ENCODE measurements around the gene PSMB5. TPM values are rescaled to one million over a fixed set of nuclear protein-coding genes. Genes with fewer than 3 reads are reported as not detected.
A peak's percentile ranks its signal among the peaks of the same experiment; 100 is the strongest.

PSMB5 gene
- total and polyA plus RNA-seq, 2 of the 13 experiments (the other 11 are each of a cell fraction or from before 2014, with no cell fraction given): 705 to 871 TPM

DNA sequence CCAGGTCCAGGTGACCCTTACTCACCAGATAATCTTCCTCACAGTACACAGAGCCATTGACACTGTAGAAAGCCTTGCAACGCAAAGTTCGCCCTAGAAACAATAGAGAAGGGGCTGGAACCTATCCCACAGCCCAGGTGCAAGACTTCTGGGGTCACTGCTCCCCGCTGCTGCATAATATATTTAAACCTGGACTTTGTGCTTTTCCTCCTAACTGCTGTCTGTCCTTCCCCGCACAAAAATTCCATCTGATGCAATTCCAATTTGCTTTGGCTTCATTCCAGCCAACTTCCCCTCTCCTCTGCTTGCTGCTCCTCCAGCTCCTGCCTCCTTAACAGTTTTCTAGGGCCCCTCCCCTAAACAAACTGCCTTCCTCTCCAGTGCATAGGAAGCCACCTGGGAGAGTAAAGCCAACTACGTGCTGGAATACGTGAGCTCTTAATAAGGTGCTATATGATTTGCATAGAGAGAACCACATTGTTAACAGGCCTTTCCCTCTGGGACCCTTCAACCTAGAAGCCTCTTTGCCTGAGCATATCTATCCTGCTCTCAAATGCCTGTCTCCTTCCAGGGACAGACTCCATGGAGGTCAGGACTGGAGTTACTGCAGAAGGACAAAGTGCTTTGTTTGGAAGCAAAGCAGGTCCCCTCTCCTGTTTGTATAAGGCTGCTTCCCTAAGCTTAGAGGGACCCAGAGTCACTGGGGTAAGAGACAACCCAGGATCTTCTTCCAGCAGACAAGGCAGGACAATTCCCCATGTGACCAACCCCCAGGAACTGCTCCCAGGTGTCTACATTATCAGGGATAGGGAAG, 57.9 kb downstream of the PSMB5 start (continued):
- TF ChIP-seq ZNF460 (CRISPR knock-in tag; IDR thresholded peaks at IDR 0.05; ENCODE audit: borderline replicate concordance) (no peak), ZNF343 (CRISPR knock-in tag; IDR thresholded peaks at IDR 0.05) (peak; percentile 99), MXD4 (CRISPR knock-in tag; IDR thresholded peaks at IDR 0.05) (peak; percentile 82), ZNF841 (CRISPR knock-in tag; IDR thresholded peaks at IDR 0.05; ENCODE audit: borderline replicate concordance) (no peak), ZFP1 (CRISPR knock-in tag; IDR thresholded peaks at IDR 0.05) (peak; percentile 85), NR2F2 (IDR thresholded peaks at IDR 0.05; ENCODE audit: borderline replicate concordance, low read depth) (no peak), KLF12 (CRISPR knock-in tag; IDR thresholded peaks at IDR 0.05; ENCODE audit: borderline replicate concordance) (no peak), RBAK (CRISPR knock-in tag; IDR thresholded peaks at IDR 0.05) (peak; percentile 67; the same call in 1 of the 2 replicates), HES4 (CRISPR knock-in tag; IDR thresholded peaks at IDR 0.05; ENCODE audit: borderline replicate concordance) (no peak), ARHGAP35 (CRISPR knock-in tag; IDR thresholded peaks at IDR 0.05; ENCODE audit: borderline replicate concordance) (peak; percentile 57), RAD51 (IDR thresholded peaks at IDR 0.05; ENCODE audit: borderline replicate concordance) (no peak), PHB2 (IDR thresholded peaks at IDR 0.05; ENCODE audit: partially characterized antibody) (no peak), SP1 (IDR thresholded peaks at IDR 0.05) (no peak), SP1 (CRISPR knock-in tag; IDR thresholded peaks at IDR 0.05) (no peak; the same call in none of the 2 replicates)
- TF ChIP-seq, protein P1, sequence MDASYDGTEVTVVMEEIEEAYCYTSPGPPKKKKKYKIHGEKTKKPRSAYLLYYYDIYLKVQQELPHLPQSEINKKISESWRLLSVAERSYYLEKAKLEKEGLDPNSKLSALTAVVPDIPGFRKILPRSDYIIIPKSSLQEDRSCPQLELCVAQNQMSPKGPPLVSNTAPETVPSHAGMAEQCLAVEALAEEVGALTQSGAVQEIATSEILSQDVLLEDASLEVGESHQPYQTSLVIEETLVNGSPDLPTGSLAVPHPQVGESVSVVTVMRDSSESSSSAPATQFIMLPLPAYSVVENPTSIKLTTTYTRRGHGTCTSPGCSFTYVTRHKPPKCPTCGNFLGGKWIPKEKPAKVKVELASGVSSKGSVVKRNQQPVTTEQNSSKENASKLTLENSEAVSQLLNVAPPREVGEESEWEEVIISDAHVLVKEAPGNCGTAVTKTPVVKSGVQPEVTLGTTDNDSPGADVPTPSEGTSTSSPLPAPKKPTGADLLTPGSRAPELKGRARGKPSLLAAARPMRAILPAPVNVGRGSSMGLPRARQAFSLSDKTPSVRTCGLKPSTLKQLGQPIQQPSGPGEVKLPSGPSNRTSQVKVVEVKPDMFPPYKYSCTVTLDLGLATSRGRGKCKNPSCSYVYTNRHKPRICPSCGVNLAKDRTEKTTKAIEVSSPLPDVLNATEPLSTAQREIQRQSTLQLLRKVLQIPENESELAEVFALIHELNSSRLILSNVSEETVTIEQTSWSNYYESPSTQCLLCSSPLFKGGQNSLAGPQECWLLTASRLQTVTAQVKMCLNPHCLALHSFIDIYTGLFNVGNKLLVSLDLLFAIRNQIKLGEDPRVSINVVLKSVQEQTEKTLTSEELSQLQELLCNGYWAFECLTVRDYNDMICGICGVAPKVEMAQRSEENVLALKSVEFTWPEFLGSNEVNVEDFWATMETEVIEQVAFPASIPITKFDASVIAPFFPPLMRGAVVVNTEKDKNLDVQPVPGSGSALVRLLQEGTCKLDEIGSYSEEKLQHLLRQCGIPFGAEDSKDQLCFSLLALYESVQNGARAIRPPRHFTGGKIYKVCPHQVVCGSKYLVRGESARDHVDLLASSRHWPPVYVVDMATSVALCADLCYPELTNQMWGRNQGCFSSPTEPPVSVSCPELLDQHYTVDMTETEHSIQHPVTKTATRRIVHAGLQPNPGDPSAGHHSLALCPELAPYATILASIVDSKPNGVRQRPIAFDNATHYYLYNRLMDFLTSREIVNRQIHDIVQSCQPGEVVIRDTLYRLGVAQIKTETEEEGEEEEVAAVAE (CRISPR knock-in tag; IDR thresholded peaks at IDR 0.05; ENCODE audit: borderline replicate concordance): peak; percentile 85
- TF ChIP-seq, protein P2, sequence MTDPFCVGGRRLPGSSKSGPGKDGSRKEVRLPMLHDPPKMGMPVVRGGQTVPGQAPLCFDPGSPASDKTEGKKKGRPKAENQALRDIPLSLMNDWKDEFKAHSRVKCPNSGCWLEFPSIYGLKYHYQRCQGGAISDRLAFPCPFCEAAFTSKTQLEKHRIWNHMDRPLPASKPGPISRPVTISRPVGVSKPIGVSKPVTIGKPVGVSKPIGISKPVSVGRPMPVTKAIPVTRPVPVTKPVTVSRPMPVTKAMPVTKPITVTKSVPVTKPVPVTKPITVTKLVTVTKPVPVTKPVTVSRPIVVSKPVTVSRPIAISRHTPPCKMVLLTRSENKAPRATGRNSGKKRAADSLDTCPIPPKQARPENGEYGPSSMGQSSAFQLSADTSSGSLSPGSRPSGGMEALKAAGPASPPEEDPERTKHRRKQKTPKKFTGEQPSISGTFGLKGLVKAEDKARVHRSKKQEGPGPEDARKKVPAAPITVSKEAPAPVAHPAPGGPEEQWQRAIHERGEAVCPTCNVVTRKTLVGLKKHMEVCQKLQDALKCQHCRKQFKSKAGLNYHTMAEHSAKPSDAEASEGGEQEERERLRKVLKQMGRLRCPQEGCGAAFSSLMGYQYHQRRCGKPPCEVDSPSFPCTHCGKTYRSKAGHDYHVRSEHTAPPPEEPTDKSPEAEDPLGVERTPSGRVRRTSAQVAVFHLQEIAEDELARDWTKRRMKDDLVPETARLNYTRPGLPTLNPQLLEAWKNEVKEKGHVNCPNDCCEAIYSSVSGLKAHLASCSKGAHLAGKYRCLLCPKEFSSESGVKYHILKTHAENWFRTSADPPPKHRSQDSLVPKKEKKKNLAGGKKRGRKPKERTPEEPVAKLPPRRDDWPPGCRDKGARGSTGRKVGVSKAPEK (CRISPR knock-in tag; IDR thresholded peaks at IDR 0.05; ENCODE audit: borderline replicate concordance): no peak
- TF ChIP-seq, protein P3, sequence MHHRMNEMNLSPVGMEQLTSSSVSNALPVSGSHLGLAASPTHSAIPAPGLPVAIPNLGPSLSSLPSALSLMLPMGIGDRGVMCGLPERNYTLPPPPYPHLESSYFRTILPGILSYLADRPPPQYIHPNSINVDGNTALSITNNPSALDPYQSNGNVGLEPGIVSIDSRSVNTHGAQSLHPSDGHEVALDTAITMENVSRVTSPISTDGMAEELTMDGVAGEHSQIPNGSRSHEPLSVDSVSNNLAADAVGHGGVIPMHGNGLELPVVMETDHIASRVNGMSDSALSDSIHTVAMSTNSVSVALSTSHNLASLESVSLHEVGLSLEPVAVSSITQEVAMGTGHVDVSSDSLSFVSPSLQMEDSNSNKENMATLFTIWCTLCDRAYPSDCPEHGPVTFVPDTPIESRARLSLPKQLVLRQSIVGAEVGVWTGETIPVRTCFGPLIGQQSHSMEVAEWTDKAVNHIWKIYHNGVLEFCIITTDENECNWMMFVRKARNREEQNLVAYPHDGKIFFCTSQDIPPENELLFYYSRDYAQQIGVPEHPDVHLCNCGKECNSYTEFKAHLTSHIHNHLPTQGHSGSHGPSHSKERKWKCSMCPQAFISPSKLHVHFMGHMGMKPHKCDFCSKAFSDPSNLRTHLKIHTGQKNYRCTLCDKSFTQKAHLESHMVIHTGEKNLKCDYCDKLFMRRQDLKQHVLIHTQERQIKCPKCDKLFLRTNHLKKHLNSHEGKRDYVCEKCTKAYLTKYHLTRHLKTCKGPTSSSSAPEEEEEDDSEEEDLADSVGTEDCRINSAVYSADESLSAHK (CRISPR knock-in tag; IDR thresholded peaks at IDR 0.05; ENCODE audit: borderline replicate concordance): no peak; the same call in 1 of the 2 replicates
- TF ChIP-seq, protein P4, sequence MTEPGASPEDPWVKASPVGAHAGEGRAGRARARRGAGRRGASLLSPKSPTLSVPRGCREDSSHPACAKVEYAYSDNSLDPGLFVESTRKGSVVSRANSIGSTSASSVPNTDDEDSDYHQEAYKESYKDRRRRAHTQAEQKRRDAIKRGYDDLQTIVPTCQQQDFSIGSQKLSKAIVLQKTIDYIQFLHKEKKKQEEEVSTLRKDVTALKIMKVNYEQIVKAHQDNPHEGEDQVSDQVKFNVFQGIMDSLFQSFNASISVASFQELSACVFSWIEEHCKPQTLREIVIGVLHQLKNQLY (CRISPR knock-in tag; IDR thresholded peaks at IDR 0.05): peak; percentile 66; the same call in 1 of the 2 replicates
